ENCODE results near the gene HMCN1.

DNA sequence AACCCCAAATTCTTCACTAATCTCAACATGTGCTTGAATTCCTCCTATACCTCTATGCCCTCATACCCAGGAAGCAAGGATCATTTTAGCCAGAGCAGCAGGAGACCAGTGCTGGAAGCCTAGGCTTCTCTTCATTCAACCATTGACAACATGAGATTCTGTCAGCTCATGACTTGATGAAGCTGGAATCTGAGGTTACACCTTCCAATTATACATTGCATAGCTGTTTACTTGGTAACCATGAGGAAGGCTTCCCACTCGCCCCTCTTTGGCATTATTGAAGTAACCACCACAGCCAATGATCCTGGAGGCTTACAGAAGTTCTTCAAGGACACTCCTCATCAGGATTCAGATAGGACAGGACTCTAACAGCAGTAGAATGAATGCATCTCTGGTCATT lies 480.6 kb downstream of the HMCN1 start:
- TF ChIP-seq, protein P1, sequence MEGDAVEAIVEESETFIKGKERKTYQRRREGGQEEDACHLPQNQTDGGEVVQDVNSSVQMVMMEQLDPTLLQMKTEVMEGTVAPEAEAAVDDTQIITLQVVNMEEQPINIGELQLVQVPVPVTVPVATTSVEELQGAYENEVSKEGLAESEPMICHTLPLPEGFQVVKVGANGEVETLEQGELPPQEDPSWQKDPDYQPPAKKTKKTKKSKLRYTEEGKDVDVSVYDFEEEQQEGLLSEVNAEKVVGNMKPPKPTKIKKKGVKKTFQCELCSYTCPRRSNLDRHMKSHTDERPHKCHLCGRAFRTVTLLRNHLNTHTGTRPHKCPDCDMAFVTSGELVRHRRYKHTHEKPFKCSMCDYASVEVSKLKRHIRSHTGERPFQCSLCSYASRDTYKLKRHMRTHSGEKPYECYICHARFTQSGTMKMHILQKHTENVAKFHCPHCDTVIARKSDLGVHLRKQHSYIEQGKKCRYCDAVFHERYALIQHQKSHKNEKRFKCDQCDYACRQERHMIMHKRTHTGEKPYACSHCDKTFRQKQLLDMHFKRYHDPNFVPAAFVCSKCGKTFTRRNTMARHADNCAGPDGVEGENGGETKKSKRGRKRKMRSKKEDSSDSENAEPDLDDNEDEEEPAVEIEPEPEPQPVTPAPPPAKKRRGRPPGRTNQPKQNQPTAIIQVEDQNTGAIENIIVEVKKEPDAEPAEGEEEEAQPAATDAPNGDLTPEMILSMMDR (IDR thresholded peaks at IDR 0.05; ENCODE audit: low read length) = no peak
- TF ChIP-seq EZH2 (IDR thresholded peaks at IDR 0.05; ENCODE audit: borderline replicate concordance, low read length) = no peak
